ENCODE measurements around the gene MEST. TPM values are rescaled to one million over a fixed set of nuclear protein-coding genes. Genes with fewer than 3 reads are reported as not detected.
"Not testable (repeated sequence)": the region's sequence is repeated elsewhere in the genome, so short reads cannot be mapped to it uniquely, and the experiment has no call there.

The MEST gene
- total RNA-seq, 4 donors from 2014 or later: 5.2 to 14.0 (median 9.3) TPM

DNA sequence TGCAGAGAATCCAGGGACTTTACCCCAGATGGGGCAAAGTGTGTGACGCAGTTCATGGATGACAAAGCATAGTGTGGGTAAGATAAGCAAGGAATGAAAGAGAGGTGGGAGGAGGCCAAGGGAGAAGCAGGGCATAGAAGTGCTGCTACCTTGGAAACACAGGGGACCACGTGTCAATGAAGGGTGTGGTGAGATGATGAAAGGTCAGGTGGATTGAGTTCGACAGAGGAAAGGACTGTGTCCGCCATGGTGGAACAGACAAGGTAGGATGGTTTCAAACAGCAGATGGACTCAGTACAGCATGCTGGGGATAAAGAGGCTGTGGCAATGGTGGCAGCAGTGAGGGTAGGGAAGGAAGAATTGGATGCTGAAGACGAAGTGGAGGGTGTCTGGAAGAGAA lies 32.7 kb downstream of the MEST start:
- DNase-seq: no peak
- Histone ChIP-seq H3K9me3 (no peaks in the 10 kb centered on the region), H3K27me3 (no peaks in the 10 kb centered on the region), H3K4me3 (no peak overlapping the region), H3K36me3 (peaks cover 0 to 20% (median 0%) of the 10 kb centered on the region in 3 donors), H3K27ac (no peak overlapping the region), H3K4me1 (no peaks in the 10 kb centered on the region)
- no peak for TF ChIP-seq POLR2A (IDR thresholded peaks at IDR 0.05)
- TF ChIP-seq CTCF (IDR thresholded peaks at IDR 0.05): no peak
- intact Hi-C loops (cut with DNase I): no loop called here
- WGBS, 2 donors: 87 to 90% methylated on average over 5 of the region's 5 CpGs

- H3K4me3 ChIP-seq; H3K27me3 ChIP-seq; H3K9me3 ChIP-seq; intact Hi-C loops (cut with DNase I); H3K4me1 ChIP-seq; DNase-seq; H3K27ac ChIP-seq: not testable (repeated sequence)
- H3K36me3 ChIP-seq: peaks cover 0 to 36% (median 0%) of the 10 kb centered on the region in 3 donors
- WGBS, 2 donors: 82 to 85% methylated on average over 16 to 17 of the region's 17 CpGs
Measured at GRCh38 chr7:130527752-130528355, 36.0 kb downstream of the MEST start.

DNA sequence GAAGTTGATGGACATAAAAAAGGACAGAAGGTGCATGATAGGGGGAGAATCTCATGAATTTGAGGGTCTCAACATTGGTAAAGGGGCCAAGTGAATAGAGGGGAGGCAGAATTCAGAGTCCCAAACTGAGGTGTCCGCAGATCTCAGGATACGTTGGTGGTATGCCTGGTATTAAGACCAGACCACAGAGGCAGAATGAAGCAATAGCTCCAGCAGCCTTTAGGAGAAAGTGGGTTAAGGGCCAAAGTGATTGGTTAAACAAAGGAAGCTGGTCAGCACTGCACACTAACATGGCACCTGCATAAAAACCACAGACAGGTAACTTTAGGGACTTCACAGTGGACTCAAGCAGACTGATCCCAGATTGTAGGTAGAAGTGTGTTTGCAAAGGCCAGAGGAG lies 37.5 kb downstream of the MEST start:
- intact Hi-C loops (cut with DNase I): no loop called here
- no peaks in the 10 kb centered on the region for H3K4me1 ChIP-seq
- no peak overlapping the region for H3K4me3 ChIP-seq
- peaks cover 0 to 43% (median 0%) of the 10 kb centered on the region in 3 donors for H3K36me3 ChIP-seq
- no peaks in the 10 kb centered on the region for H3K27me3 ChIP-seq
- TF ChIP-seq CTCF (IDR thresholded peaks at IDR 0.05): no peak
- TF ChIP-seq POLR2A (IDR thresholded peaks at IDR 0.05): no peak
- H3K9me3 ChIP-seq: no peaks in the 10 kb centered on the region
- DNase-seq: no peak
- H3K27ac ChIP-seq: no peak overlapping the region
- whole genome bisulfite sequencing, 2 donors: 83 to 90% methylated on average over 2 of the region's 2 CpGs

DNA sequence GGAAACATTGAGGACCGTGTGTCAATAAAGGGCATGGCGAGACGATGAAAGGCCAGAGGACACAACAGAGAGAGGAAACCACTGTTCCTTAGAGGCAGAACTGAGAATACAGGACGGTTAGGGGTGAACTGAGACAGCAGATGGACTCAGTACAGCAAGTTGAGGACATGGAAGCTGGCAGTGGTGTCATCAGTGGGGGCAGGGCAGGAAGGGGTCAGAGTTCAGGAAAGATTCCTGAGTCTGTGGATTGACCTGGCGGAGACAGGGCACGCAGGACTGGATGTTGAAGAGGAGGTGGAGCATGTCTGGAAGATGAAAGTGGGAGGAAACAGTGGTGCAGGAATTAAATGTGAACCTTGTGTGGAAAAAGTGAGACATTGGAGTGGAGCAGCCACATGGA lies 46.0 kb downstream of the MEST start:
- WGBS, 2 donors: 78 to 82% methylated on average over 6 of the region's 6 CpGs
- H3K27me3 ChIP-seq; H3K4me3 ChIP-seq; intact Hi-C loops (cut with DNase I); DNase-seq; H3K4me1 ChIP-seq; H3K9me3 ChIP-seq; H3K27ac ChIP-seq: not testable (repeated sequence)
- peaks cover 0 to 34% (median 0%) of the 10 kb centered on the region in 3 donors for H3K36me3 ChIP-seq

DNA sequence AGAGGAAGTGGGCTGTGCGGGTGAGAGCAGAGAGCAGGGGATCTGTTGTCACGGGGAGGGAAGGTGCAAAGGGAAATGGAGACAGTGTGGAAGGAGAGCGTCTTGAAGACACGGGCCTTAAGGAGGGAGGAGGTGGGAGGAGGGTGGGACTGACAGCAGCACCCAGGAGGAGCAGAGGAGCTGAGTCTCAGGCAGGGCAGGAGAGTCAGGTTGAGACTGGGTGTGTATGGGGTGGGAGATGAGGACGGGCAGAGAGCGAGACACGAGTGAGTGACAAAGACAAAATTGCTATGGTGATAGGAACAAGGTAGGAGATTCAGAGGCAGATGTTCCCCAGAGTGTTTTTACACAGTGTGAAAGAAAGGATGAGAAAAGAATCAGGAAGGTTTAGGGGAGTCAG lies 49.4 kb downstream of the MEST start:
- intact Hi-C loops (cut with DNase I); H3K27me3 ChIP-seq; H3K9me3 ChIP-seq; H3K4me3 ChIP-seq; H3K27ac ChIP-seq; DNase-seq; H3K4me1 ChIP-seq: not testable (repeated sequence)
- peaks cover 0 to 28% (median 0%) of the 10 kb centered on the region in 3 donors for H3K36me3 ChIP-seq
- 88 to 91% methylated on average over 7 of the region's 7 CpGs for WGBS, 2 donors

- H3K27ac ChIP-seq; H3K27me3 ChIP-seq; H3K4me3 ChIP-seq; H3K4me1 ChIP-seq; DNase-seq; H3K9me3 ChIP-seq; intact Hi-C loops (cut with DNase I): not testable (repeated sequence)
- 71 to 84% methylated on average over 4 of the region's 4 CpGs for WGBS, 2 donors
- H3K36me3 ChIP-seq: peaks cover 0 to 38% (median 0%) of the 10 kb centered on the region in 3 donors
Measured at GRCh38 chr7:130542297-130542696, 50.4 kb downstream of the MEST start.

- intact Hi-C loops (cut with DNase I): no loop called here
- DNase-seq: no peak
- Histone ChIP-seq H3K4me1 (no peaks in the 10 kb centered on the region), H3K36me3 (peaks cover 0 to 44% (median 0%) of the 10 kb centered on the region in 3 donors), H3K9me3 (no peaks in the 10 kb centered on the region), H3K27me3 (no peaks in the 10 kb centered on the region), H3K4me3 (no peak overlapping the region), H3K27ac (no peak overlapping the region)
- WGBS, 2 donors: 80 to 88% methylated on average over 2 of the region's 2 CpGs
- TF ChIP-seq POLR2A (IDR thresholded peaks at IDR 0.05) (no peak), CTCF (IDR thresholded peaks at IDR 0.05) (no peak)
Measured at GRCh38 chr7:130543487-130544010, 51.7 kb downstream of the MEST start.
